Peyer's patch (tissue), 4 donors: ENCODE results near the gene TMEM18.

Experiments
- CTCF ChIP-seq, 6 experiments: fragments of 450-650 bp in 4 of 6; fragments of 200-600 bp in 2 of 6; sonication (generic) in 1 of 6; IDR thresholded peaks; one replicate each; pipeline ENCODE4 v1.5.1; 2017 to 2019; ENCODE audit warnings: antibody characterized with exemption in 6 of 6, mild to moderate bottlenecking in 3 of 6, moderate library complexity in 1 of 6
- POLR2A ChIP-seq, 2 donors: fragments of 450-650 bp; IDR thresholded peaks; one replicate each; pipeline ENCODE4 v1.5.1; 2017; ENCODE audit warnings: antibody characterized with exemption in 2 of 2, mild to moderate bottlenecking in 2 of 2, moderate library complexity in 2 of 2

- TF ChIP-seq CTCF (IDR thresholded peaks at IDR 0.05) (no peak), POLR2A (IDR thresholded peaks at IDR 0.05) (no peak)
These were observed 24.2 kb downstream of the TMEM18 start for GRCh38 chr2:652881-653480.
